NCI-H345 (cell line): ENCODE measurements around the gene ASIC3.
"Not testable (repeated sequence)": the region's sequence is repeated elsewhere in the genome, so short reads cannot be mapped to it uniquely, and the experiment has no call there.

Experiments used
- DNase-seq: peaks from one replicate; lab custom pipeline; 2025; lab: John Stamatoyannopoulos, UW

The ASIC3 gene

DNA sequence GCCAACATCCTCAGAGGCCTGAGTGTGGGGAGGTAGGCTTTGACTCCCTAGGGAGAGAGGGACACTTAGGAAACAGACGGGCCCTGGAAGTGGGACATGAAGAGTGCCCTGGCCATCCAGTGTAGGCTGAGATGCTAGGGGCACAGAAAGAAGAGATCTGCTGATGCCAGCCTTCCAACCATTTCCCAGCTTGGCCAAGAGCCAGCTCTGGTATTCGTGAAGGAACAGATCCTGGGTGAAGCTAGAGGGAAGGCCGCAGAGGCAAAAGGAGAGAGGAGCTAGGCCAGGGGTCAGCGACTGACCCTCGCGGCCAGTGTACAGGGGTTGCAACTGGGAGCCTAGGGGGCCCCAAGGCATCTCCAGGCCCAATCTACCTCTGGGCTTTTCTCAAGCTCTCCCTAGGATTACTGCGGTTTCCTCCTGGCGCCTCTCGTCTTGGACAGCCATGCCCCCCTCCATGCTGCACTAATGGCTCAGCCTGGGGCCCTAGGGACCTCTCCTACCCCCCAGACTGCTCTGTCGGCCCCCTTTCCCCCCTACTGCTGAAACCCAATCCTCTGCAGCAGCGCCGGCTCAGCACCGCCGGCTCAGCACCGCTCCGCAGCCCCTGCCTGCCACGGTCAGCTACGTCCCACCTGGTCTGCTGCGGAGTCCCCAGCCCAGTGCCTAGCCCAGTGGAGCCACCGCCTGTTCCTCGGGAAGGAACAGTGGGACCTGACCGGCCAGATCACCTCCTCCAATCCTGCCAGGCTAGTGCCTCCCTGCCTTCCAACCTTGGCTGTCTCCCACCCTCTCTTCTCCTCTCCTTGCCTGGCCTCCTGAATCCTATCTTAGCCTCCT lies at the start of gene ASIC3:
ASIC3 (plus strand) TSS at position 556 of the 840 bp plus-strand sequence. CDS start 355 bp downstream, outside the sequence.
- DNase-seq, result no peak

- DNase-seq, result no peak
Measured at GRCh38 chr7:150999001-150999400, 49.3 kb upstream of the ASIC3 start.

- DNase-seq, result no peak
Measured at GRCh38 chr7:150999497-151000230, 48.7 kb upstream of the ASIC3 start.

DNA sequence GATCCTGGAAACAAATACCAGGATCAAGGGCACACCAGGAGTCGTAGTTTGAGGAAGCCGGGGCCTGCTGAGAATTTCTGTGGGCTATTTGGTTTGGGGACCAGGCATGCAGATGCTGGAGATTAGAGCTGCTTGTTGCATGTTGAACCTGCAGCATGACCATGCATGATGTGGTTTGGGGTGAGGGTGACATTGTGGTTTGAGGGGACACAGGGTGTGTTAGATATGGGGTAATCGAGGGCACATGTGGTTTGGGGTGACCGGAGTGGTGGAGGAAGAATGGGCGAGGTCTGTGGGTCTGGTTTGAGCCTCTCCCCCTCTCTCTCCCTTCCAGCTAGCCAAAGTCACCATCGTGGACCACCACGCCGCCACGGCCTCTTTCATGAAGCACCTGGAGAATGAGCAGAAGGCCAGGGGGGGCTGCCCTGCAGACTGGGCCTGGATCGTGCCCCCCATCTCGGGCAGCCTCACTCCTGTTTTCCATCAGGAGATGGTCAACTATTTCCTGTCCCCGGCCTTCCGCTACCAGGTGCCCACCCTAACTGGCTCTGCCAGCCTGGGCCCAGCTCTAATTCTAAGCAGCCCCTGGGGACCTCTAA lies 47.3 kb upstream of the ASIC3 start:
- DNase-seq, result no peak

GRCh38 chr7:151001546-151001945 lies 46.8 kb upstream of the ASIC3 start:
- DNase-seq, result no peak

DNA sequence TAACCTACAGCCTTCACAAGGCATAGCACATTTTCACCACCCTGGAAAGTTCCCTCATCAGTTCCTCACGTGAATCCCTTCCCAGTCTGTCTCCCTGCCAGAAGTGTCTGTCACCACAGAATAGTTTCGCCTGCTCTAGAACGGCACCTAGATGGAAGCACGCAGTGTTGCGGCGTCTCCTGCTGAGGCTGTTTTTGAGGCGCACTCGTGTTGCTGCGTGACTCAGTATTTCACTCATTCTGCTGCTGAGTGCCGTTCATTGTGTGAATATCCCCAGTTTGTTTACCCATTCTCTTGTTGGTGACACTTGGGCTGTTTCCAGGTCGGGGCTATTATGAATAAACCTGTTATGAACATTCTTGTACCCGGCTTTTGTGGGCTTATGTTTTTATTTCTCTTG lies 44.8 kb upstream of the ASIC3 start:
- peak; percentile 83 for DNase-seq

GRCh38 chr7:151005566-151005965 lies 42.8 kb upstream of the ASIC3 start:
- DNase-seq, result no peak

GRCh38 chr7:151006590-151007300 lies 41.6 kb upstream of the ASIC3 start:
- no peak for DNase-seq

DNA sequence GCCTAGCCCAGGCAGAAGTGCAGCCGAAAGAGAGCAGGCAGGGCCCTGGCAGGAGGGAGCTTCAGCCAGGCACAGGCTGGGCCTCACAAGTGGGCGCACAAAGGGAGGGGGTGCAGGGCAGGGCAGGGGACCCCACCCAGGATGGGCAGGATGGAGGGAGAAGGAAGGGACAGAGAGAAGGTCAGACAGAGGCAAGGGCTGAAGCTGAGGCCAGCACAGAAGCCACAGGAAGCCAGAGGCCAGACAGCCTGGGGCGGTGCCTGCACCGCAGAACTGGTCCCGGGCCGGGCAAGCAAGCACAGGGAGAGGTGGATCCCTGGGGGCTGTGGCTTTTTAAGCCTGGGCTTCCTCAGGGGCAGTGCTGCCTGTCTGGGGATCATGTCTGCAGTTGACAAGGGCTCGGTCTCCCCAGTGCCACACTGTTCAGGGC lies 40.8 kb upstream of the ASIC3 start:
- no peak for DNase-seq

- no peak for DNase-seq
Measured at GRCh38 chr7:151008143-151008510, 40.2 kb upstream of the ASIC3 start.

- DNase-seq, result no peak
Measured at GRCh38 chr7:151008511-151009323, 39.6 kb upstream of the ASIC3 start.

GRCh38 chr7:151009327-151010036 lies 38.8 kb upstream of the ASIC3 start:
- DNase-seq, result no peak

DNA sequence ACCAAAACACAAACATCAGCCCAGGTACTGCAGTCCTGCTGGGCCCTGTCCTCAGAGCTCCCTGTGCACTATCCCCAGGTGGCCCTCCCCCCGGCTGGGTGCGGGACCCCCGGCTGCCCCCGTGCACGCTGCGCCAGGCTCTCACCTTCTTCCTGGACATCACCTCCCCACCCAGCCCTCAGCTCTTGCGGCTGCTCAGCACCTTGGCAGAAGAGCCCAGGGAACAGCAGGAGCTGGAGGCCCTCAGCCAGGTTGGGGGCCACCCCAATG lies 38.4 kb upstream of the ASIC3 start:
- no peak for DNase-seq

DNA sequence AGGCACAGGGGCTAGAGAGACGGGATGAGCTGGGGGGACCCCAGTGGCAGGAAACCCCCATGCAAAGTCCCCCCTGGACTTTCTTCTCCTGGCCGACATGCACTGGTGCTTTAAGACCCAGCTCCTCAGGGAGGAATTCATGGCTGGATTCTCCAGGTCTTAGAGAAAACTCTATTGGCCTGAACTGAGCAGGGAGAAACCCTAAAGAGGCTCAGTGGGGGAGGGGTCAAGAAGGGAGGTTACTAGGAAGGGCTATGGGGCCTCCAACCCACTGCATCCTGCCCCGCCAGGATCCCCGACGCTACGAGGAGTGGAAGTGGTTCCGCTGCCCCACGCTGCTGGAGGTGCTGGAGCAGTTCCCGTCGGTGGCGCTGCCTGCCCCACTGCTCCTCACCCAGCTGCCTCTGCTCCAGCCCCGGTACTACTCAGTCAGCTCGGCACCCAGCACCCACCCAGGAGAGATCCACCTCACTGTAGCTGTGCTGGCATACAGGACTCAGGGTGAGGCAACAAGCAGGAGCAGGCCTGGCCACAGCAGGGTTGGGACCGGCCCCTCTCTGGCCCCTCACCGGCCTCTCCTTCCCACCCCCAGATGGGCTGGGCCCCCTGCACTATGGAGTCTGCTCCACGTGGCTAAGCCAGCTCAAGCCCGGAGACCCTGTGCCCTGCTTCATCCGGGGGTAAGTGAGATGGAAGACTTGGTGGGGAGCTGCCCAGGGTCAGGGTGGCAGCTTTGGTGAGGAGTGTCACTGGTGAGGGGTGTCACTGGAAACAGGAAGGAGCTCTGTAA lies 37.8 kb upstream of the ASIC3 start:
- DNase-seq, result no peak

GRCh38 chr7:151011097-151011409 lies 37.3 kb upstream of the ASIC3 start:
- no peak for DNase-seq

DNA sequence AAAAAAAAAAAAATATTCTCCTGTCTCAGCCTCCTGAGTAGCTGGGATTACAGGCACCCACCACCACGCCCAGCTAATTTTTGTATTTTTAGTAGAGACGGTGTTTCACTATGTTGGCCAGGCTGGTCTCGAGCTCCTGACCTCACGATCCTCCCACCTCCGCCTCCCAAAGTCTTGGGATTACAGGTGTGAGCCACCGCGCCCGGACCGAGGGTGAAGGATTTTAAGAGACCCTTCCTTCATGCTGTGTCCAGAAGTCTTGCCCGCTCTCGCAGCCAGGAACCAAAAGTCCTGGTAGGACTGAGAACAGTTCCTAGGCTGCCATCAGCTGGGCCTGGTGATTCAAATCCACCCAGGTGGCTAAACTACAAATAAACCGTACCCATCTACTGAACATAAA lies 36.7 kb upstream of the ASIC3 start:
- DNase-seq, result not testable (repeated sequence)

- no peak for DNase-seq
Measured at GRCh38 chr7:151012031-151012692, 36.2 kb upstream of the ASIC3 start.

GRCh38 chr7:151012911-151013347 lies 35.4 kb upstream of the ASIC3 start:
- DNase-seq, result no peak

DNA sequence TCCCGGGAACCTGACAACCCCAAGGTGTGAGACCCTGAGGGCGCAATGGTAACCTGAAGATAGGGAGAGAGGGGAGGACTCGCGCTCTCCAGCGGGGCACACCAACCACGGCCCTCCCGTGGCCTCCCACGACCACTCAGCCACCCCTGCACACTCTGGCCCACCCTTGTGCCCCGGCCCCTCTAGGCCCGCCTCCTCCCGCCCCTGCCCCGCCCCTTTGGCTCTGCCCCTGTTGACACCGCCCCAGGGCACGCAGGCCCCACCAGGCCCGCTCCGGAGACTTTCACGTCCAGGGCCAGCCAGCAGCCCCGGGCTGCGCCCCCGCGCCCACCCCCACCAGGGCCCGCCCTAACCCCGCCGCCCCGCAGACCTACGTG lies 35.0 kb upstream of the ASIC3 start:
- DNase-seq, result no peak
